HG02642 (cell line): Measurements from ENCODE around the gene BOLA3.
"Not testable (repeated sequence)": the region's sequence is repeated elsewhere in the genome, so short reads cannot be mapped to it uniquely, and the experiment has no call there.

Experiments
- ATAC-seq: cut with Tn5 transposase; IDR thresholded peaks from one replicate; pipeline ENCODE4 v1.9.1; 2021; ENCODE audit warnings: mild to moderate bottlenecking; ENCODE audit not compliant: unreplicated experiment, poor library complexity

The BOLA3 gene

GRCh38 chr2:74105413-74105812 is 42.3 kb downstream of the BOLA3 start:
- no peak for ATAC-seq

- no peak for ATAC-seq
These were observed 42.9 kb downstream of the BOLA3 start for GRCh38 chr2:74104839-74105238.

DNA sequence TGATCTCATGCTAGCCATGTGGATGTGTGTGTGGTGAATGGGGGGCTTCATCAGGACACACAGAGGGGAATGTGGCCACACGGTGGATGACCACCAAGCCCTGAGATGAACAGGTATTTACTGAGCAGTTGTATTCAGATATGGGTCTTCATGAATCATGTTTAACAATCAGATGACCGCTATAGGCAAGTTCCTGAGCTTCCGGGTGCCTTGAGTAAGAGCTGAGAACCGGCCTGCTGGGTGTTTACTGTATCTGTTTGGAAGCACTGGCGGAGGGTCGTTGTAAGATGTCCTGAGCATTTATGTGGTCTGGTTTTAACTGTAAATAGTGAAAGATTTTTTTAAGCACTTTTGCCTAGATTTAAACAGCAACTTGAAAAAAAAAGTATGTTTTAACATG is 43.9 kb downstream of the BOLA3 start:
- no peak for ATAC-seq

- no peak for ATAC-seq
These were observed 45.2 kb downstream of the BOLA3 start for GRCh38 chr2:74102516-74102915.

GRCh38 chr2:74101574-74102300 is 46.0 kb downstream of the BOLA3 start:
- ATAC-seq: no peak

DNA sequence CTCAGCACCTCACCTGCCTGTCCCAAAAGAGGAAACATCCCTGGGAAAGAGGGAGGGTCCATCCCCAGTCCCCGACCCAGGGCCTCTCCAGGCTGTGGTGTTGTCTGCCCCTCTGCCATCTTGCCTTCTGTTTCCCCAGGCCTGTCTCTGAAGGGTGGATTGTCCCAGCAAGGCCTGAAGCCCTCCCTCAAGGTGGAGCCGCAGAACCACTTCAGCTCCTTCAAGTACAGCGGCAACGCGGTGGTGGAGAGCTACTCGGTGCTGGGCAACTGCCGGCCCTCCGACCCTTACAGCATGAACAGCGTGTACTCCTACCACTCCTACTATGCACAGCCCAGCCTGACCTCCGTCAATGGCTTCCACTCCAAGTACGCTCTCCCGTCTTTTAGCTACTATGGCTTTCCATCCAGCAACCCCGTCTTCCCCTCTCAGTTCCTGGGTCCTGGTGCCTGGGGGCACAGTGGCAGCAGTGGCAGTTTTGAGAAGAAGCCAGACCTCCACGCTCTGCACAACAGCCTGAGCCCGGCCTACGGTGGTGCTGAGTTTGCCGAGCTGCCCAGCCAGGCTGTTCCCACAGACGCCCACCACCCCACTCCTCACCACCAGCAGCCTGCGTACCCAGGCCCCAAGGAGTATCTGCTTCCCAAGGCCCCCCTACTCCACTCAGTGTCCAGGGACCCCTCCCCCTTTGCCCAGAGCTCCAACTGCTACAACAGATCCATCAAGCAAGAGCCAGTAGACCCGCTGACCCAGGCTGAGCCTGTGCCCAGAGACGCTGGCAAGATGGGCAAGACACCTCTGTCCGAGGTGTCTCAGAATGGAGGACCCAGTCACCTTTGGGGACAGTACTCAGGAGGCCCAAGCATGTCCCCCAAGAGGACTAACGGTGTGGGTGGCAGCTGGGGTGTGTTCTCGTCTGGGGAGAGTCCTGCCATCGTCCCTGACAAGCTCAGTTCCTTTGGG is 47.2 kb downstream of the BOLA3 start:
- no peak for ATAC-seq

GRCh38 chr2:74099835-74100234 is 47.9 kb downstream of the BOLA3 start:
- ATAC-seq: no peak

- ATAC-seq: no peak
These were observed 48.4 kb downstream of the BOLA3 start for GRCh38 chr2:74099271-74099670.

GRCh38 chr2:74097574-74097973 is 50.1 kb downstream of the BOLA3 start:
- no peak for ATAC-seq

- no peak for ATAC-seq
These were observed 51.7 kb downstream of the BOLA3 start for GRCh38 chr2:74096052-74096451.

DNA sequence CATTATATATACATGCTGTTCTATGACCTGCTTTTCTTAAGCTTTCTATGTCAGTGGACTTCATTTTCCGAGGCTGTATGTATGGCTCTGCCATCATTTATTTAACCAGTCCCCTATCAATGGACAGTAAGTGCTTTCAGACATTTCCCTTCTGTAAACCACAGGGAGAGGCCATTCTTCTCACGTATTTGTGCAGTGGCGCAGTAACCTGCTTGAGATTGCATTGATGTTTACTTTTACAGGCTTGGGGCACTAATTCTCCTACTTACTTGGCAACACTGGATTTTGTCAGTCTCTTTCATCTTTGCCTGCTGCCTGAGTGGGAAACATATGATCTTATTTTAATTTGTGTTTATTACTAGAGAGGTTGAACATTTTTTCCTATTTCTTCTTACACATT is 52.1 kb downstream of the BOLA3 start:
- ATAC-seq: no peak

- no peak for ATAC-seq
These were observed 53.4 kb downstream of the BOLA3 start for GRCh38 chr2:74094291-74094690.

- no peak for ATAC-seq
These were observed 53.9 kb downstream of the BOLA3 start for GRCh38 chr2:74093840-74094239.

- ATAC-seq: no peak
These were observed 54.3 kb downstream of the BOLA3 start for GRCh38 chr2:74093426-74093825.

DNA sequence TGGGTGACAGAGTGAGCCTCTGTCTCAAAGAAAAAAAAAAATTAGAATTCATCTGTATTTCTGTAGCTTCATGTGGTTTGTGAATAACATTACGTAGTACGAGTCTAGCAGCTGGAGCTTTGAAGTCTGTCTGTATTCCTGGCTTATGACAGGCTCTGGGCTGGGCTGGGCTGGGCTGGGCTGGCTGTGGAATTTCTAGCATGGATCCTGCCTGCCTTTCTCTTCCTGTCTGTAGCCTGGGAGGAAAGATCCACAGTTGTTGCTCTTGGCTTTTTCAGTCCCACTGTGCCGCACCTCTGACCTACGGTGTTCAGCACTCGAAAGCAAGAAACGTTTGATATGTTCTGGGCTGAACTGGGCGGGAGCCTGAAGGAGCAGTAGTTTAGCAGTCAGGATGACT is 55.4 kb downstream of the BOLA3 start:
- ATAC-seq: no peak

DNA sequence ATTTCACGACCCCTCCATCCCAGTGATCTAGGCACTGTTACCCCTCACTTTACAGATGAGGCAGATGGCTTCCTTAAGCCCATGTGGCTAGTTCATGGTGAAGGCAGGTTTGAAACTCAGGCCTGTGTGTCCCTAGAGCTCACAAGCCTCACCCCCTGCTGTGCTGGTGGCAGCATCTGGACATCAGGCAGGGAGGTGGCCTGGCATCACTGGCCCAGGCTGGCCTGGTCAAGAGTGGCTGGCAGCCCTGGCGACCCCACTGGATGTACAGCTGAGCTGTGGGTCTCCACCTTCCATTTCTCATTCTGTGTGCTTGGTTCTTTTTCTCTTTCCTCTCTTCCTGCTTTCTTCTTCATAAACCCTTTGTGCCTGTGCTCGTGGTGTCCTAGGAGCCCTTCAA is 56.3 kb downstream of the BOLA3 start:
- no peak for ATAC-seq

DNA sequence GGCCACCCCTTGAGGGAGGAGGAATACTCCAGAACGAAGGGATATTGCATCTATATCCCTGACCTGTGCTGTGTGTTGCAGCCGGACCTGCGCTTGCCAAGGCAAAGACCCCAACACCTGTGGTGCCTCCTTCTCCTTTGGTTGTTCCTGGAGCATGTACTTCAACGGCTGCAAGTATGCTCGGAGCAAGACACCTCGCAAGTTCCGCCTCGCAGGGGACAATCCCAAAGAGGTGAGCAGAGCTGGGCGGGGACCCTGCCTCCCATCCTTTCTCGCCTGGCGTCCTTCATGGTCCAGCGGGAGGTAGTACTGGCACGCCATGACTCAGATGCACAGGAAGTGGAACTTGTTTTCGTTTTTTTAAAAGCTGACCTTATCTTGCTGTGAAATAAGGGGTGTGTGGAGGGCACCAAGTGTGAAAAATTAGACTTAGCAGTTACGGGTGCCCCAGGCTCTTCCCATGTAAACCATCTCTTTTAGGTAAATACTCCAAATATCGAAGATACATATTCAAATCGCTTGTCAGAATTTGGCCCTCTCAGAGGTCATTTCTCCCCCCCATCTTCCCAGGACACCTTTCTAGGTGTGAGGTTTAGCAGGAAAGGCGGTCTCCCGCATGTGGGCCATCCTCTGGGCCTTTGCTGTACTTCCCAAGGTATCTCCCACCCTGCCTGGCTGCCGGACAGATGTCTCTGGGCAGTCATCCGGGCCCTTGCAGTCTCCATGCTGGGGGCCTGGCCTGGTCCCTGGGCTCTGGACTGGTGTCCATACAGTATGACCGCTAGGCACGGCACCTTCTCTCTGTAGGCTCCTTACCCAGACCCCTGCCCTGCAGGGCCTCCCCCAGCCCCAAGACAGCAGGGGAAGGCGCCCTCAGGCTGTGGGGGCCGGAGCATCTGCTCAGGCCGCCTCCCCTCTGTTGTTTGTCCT is 57.6 kb downstream of the BOLA3 start:
- no peak for ATAC-seq

DNA sequence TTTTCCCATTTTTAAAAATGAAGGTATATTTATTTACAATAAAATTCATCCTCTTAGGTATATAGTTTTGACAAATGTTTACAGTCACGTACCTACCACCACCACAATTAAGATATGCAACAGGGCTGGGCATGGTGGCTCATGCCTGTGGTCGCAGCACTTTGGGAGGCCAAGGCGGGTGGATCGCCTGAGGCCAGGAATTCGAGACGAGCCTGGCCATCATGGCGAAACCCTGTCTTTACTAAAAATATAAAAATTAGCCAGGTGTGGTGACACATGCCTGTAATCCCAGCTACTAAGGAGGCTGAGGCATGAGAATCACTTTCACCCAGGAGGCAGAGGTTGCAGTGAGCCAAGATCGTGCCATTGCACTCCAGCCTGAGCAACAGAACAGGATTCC is 59.0 kb downstream of the BOLA3 start:
- not testable (repeated sequence) for ATAC-seq

DNA sequence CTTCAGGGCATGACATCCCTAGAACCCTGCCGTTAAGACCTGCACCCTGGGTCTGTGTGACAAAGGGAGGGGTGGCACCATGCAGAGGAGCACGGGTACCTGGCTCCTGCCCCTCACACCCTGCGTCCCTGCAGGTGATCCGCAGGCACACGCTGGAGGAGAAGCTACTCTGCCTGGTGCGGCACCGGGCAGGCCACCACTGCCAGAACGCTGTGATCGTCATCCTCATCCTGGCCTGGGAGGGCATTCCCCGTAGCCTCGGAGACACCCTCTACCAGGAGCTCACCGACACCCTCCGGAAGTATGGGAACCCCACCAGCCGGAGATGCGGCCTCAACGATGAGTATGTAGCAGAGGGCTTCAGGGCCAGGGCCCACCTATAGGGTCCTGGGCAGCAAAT is 60.0 kb downstream of the BOLA3 start:
- ATAC-seq: no peak

DNA sequence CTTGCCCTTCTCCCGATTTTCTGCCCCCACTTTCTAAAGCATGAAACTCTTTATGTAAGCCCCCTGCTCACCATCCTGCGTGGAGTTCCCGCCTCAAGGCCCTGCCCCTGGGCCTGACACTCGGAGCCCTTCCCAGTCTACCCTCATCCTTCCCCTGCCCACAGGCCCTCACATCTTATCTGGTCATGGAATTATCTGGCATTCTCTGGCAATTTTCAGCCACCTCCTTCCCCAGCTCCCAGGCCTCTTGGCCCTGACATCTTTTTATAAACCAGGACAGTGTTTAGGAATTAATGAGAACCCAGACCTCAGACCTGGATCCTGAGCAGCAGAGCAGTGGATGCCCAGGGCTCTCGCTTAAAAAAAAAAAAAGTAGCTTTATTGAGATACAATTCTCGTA is 61.7 kb downstream of the BOLA3 start:
- ATAC-seq: no peak
